Brain microvascular endothelial cell (primary cell): Measurements from ENCODE around the gene FOXL1.

Experiments
- DNase-seq: peaks from one replicate; pipeline ENCODE4 v3.0.0-alpha.2; 2020
- H3K27ac ChIP-seq: fragments of 250-450 bp; sonication (Bioruptor Pico); 2 replicates; pipeline ENCODE4 v1.5.1; 2020; ENCODE audit warnings: mild to moderate bottlenecking, moderate library complexity
- H3K27me3 ChIP-seq: fragments of 250-450 bp; sonication (Bioruptor Pico); replicated peaks from 2 replicates; pipeline ENCODE4 v1.5.1; 2020; ENCODE audit warnings: mild to moderate bottlenecking
- H3K36me3 ChIP-seq: fragments of 250-450 bp; sonication (Bioruptor Pico); replicated peaks from 2 replicates; pipeline ENCODE4 v1.5.1; 2020; ENCODE audit warnings: mild to moderate bottlenecking
- H3K4me3 ChIP-seq: 2 replicates; pipeline ENCODE4 v1.5.1; 2011; ENCODE audit warnings: low read depth, mild to moderate bottlenecking, control low read depth, low read length, moderate library complexity
- in situ Hi-C: cut with HindIII; loops from 2 replicates; pipeline ENCODE4 v1.10.0; 2017; ENCODE audit warnings: low sequenced_read_pairs, low pct_ligation_motif_present
- TF ChIP-seq, protein P1 (sequence below): IDR thresholded peaks from 2 replicates; pipeline ENCODE4 v1.5.1; 2011; ENCODE audit warnings: low read depth, mild to moderate bottlenecking, moderate library complexity, low read length, control low read depth, inconsistent platforms; ENCODE audit errors: missing control alignments

Gene FOXL1

DNA sequence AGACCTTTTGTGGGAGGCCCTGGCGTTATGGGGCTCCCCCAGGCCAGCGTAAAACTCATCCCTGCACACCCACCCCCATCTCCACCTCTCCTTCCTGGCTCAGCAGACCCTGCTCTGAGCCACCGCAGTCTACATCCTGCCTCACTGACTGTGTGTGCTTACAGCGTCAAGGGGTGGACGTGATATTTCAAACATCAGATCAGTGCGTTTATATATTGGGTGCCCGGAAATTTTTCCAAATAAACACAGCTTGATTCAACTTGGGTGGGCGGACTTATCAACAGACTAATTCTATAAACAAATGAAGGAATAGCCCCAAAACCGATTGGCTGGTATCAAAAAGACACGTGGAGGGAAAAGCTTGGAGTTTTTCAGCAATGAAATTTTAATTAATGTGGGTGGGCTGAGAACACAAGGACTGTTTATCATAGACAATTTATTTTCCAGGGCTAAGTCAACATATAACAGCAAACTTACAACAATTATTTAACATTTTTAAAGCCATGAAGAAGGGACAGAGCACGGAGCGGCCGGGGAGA is at the start of gene FOXL1:
Gene FOXL1 (plus strand): TSS at position 489 of the 539 bp plus-strand sequence. CDS start 175 bp downstream, outside the sequence.
- TF ChIP-seq, protein P1, sequence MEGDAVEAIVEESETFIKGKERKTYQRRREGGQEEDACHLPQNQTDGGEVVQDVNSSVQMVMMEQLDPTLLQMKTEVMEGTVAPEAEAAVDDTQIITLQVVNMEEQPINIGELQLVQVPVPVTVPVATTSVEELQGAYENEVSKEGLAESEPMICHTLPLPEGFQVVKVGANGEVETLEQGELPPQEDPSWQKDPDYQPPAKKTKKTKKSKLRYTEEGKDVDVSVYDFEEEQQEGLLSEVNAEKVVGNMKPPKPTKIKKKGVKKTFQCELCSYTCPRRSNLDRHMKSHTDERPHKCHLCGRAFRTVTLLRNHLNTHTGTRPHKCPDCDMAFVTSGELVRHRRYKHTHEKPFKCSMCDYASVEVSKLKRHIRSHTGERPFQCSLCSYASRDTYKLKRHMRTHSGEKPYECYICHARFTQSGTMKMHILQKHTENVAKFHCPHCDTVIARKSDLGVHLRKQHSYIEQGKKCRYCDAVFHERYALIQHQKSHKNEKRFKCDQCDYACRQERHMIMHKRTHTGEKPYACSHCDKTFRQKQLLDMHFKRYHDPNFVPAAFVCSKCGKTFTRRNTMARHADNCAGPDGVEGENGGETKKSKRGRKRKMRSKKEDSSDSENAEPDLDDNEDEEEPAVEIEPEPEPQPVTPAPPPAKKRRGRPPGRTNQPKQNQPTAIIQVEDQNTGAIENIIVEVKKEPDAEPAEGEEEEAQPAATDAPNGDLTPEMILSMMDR = no peak
- Histone ChIP-seq H3K27ac (peak within 1 kb of the TSS; percentile 95), H3K27me3 (no peaks in the 10 kb centered on the region), H3K36me3 (peaks cover 14% of the 10 kb centered on the region), H3K4me3 (peak within 1 kb of the TSS; percentile 76)
- DNase-seq = peak; percentile 83
- in situ Hi-C loops = loop anchor here (25.0 kb wide), 1 partner anchor 184 kb away; no protein-coding TSS in a partner anchor

DNA sequence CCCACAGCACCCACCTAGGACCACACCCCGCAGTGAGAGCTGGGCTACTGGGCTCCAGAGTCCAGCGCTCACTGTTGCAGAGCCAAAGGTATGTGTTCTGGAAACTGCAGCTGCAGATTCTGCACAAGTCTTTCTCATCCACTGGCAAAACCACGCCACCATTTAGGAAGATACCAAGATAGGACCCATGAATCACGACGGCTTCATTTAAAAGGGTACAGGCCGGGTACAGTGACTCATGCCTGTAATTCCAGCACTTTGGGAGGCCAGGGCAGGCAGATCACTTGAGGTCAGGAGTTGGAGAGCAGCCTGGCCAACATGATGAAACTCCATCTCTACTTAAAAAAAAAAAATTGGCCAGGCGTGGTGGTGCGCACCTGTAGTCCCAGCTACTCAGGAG is 49.2 kb upstream of the FOXL1 start:
- no peak overlapping the region for H3K4me3 ChIP-seq
- peaks cover 1% of the 10 kb centered on the region for H3K27me3 ChIP-seq
- H3K36me3 ChIP-seq = no peaks in the 10 kb centered on the region
- no peak overlapping the region for H3K27ac ChIP-seq
- TF ChIP-seq, protein P1 = no peak
- in situ Hi-C loops = no loop called here
- DNase-seq = no peak

DNA sequence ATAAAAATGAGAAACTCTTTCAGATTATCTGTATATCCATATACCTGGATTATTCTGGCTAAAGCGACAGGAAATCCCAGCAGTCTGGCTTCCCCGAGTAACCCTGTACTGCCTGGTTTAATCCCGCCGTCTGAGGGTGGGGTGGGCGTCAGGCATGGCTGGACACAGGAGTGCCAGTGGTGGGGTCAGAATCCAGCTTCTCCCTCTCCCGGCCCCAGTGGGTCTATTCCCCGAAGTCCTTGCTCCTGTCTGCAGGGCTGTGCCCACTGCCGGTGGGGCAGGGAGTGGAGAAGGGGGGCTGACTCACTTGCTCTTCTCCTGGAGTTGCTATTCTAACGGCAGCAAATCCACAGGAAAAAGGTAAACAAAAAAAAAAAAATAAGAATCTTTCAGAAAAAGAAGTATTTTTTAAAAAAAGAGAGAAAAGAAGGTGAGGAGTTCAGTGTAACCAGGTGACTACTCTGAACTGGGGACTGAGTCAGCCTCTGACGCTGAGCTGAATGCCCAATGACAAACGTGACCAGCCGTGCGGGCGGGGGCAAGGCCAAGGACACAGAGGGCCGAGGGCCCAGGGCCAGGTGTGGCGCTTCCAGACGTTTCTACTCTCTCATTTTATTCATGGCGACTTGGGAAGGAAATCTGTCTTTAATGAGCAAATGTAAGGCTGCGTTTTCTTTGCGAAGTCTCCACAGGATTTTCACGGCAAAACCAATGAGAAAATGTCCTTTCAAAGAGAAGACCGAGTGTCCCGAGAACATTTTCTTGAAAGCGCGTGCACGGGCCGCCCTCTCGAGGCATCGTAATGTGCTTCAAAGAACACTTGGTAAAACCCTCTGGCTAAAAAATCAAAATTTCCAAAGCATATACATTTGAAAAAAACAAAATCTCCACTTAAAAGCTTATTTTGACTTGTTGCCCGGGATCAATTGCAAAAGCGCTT is 47.8 kb upstream of the FOXL1 start:
- Histone ChIP-seq H3K27me3 (no peaks in the 10 kb centered on the region), H3K27ac (no peak overlapping the region), H3K4me3 (no peak overlapping the region), H3K36me3 (no peaks in the 10 kb centered on the region)
- in situ Hi-C loops = no loop called here
- no peak for DNase-seq
- TF ChIP-seq, protein P1 = no peak

DNA sequence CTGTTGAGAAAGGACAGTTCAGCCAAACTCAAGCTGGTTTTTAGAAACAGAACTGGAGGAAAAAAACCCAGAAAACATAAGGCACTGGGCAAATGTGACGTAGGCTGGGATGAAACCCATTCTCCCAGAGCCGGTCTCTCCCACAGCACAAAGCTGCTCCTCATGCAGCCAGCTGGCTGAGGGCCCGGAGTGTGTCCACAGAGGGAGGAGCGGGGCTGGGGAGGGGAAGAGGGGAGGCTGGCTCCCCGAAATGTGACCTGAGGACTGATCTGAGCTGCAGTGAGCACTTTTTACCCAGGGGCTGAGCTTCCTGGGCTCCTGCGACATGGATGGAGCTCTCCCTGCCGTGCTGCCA is 47.2 kb upstream of the FOXL1 start:
- DNase-seq = no peak
- no peak overlapping the region for H3K27ac ChIP-seq
- H3K36me3 ChIP-seq = no peaks in the 10 kb centered on the region
- H3K4me3 ChIP-seq = no peak overlapping the region
- in situ Hi-C loops = no loop called here
- TF ChIP-seq, protein P1 = no peak
- no peaks in the 10 kb centered on the region for H3K27me3 ChIP-seq

DNA sequence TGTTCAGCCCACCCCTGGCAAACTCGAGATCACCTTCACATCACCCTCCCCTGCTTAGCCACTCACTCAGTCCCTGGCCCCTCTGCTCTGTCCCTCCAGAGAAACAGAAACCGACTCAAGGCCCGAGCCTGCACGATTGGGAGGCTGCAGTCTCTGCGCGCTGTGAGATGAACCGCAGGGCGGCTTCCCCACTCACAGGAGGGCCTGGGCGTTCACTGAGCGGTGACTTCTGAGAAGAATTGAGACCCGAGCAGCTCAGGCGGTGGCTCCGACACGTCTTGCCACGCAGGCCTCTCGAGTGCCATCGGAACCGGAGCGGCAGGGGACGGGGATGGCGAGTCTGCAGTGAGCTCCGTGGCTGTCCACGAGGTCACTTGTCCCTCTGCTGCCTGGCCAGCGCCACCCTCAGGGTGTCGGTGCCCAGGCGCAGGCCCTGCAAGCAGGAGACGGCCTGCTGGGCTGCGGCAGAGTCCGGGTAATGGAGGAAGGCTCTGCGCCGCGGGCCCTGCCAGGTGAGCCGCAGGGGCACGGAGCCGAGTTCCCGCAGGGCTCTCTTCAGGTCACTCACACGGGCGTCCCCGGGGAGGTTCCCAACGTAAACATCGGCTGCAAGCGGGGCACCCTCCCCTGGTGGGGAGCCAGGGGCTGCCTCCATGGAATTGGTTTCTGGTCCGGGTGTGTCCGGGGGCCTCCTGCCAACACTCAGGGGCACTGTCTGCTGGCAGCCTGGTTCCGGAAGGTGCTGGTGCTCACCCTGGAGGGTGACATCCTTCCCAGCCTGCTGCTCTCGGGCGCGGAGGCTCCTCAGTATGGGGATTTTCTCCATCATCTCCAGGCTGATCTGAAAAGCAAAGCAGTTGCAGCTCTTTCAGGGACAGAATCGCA is 46.5 kb upstream of the FOXL1 start:
- in situ Hi-C loops = no loop called here
- no peak overlapping the region for H3K27ac ChIP-seq
- no peak overlapping the region for H3K4me3 ChIP-seq
- no peaks in the 10 kb centered on the region for H3K36me3 ChIP-seq
- TF ChIP-seq, protein P1 = no peak
- DNase-seq = no peak
- H3K27me3 ChIP-seq = no peaks in the 10 kb centered on the region
